ENCODE results near the gene GRIA4. TPM values are rescaled to one million over a fixed set of nuclear protein-coding genes. Genes with fewer than 3 reads are reported as not detected.

GRIA4 gene
- total RNA-seq, 2 donors from 2014 or later = not detected

- H3K4me1 Mint-ChIP-seq (ENCODE audit: low read depth in 2 of 2) = no peaks in the 10 kb centered on the region
- peaks cover 4% of the 10 kb centered on the region for H3K9me3 Mint-ChIP-seq
- no peaks in the 10 kb centered on the region for H3K27me3 Mint-ChIP-seq
- H3K4me3 Mint-ChIP-seq = no peak overlapping the region
- ATAC-seq (no peak), DNase-seq (ENCODE audit: low spot score) (no peak)
- H3K36me3 Mint-ChIP-seq = no peaks in the 10 kb centered on the region
- H3K27ac Mint-ChIP-seq = no peak overlapping the region
These were observed 189.4 kb downstream of the GRIA4 start for GRCh38 chr11:105799263-105799662.

- DNase-seq (ENCODE audit: low spot score) = no peak
- peaks cover 4% of the 10 kb centered on the region for H3K9me3 Mint-ChIP-seq
- H3K27ac Mint-ChIP-seq = no peak overlapping the region
- H3K4me3 Mint-ChIP-seq = no peak overlapping the region
- H3K4me1 Mint-ChIP-seq (ENCODE audit: low read depth in 2 of 2) = no peaks in the 10 kb centered on the region
- H3K27me3 Mint-ChIP-seq = no peaks in the 10 kb centered on the region
- no peak for ATAC-seq
- no peaks in the 10 kb centered on the region for H3K36me3 Mint-ChIP-seq
These were observed 190.0 kb downstream of the GRIA4 start for GRCh38 chr11:105799728-105800462.

- Mint-ChIP-seq H3K36me3 (no peaks in the 10 kb centered on the region), H3K9me3 (peaks cover 7% of the 10 kb centered on the region), H3K27me3 (no peaks in the 10 kb centered on the region), H3K4me1 (ENCODE audit: low read depth in 2 of 2) (no peaks in the 10 kb centered on the region), H3K27ac (no peak overlapping the region), H3K4me3 (no peak overlapping the region)
- no peak for DNase-seq (ENCODE audit: low spot score)
- ATAC-seq = no peak
These were observed 192.5 kb downstream of the GRIA4 start for GRCh38 chr11:105802390-105802789.

GRCh38 chr11:105811242-105811641 is 201.4 kb downstream of the GRIA4 start:
- Mint-ChIP-seq H3K9me3 (peaks cover 5% of the 10 kb centered on the region), H3K4me1 (ENCODE audit: low read depth in 2 of 2) (no peaks in the 10 kb centered on the region), H3K36me3 (no peaks in the 10 kb centered on the region), H3K27me3 (no peaks in the 10 kb centered on the region), H3K27ac (no peak overlapping the region), H3K4me3 (no peak overlapping the region)
- no peak for ATAC-seq
- no peak for DNase-seq (ENCODE audit: low spot score)

- DNase-seq (ENCODE audit: low spot score) (no peak), ATAC-seq (no peak)
- no peak overlapping the region for H3K27ac Mint-ChIP-seq
- no peaks in the 10 kb centered on the region for H3K36me3 Mint-ChIP-seq
- no peak overlapping the region for H3K4me3 Mint-ChIP-seq
- H3K4me1 Mint-ChIP-seq (ENCODE audit: low read depth in 2 of 2) = no peaks in the 10 kb centered on the region
- no peaks in the 10 kb centered on the region for H3K27me3 Mint-ChIP-seq
- peaks cover 3% of the 10 kb centered on the region for H3K9me3 Mint-ChIP-seq
These were observed 211.5 kb downstream of the GRIA4 start for GRCh38 chr11:105821372-105821771.

GRCh38 chr11:105821781-105822180 is 211.9 kb downstream of the GRIA4 start:
- peaks cover 3% of the 10 kb centered on the region for H3K9me3 Mint-ChIP-seq
- H3K4me1 Mint-ChIP-seq (ENCODE audit: low read depth in 2 of 2) = no peaks in the 10 kb centered on the region
- no peaks in the 10 kb centered on the region for H3K27me3 Mint-ChIP-seq
- DNase-seq (ENCODE audit: low spot score) = no peak
- no peak overlapping the region for H3K27ac Mint-ChIP-seq
- H3K4me3 Mint-ChIP-seq = no peak overlapping the region
- no peaks in the 10 kb centered on the region for H3K36me3 Mint-ChIP-seq
- ATAC-seq = no peak

GRCh38 chr11:105823495-105824033 is 213.7 kb downstream of the GRIA4 start:
- H3K9me3 Mint-ChIP-seq = no peaks in the 10 kb centered on the region

GRCh38 chr11:105824457-105825013 is 214.7 kb downstream of the GRIA4 start:
- DNase-seq (ENCODE audit: low spot score) (no peak), ATAC-seq (no peak)
- H3K4me1 Mint-ChIP-seq (ENCODE audit: low read depth in 2 of 2) = no peaks in the 10 kb centered on the region
- H3K36me3 Mint-ChIP-seq = no peaks in the 10 kb centered on the region
- H3K9me3 Mint-ChIP-seq = no peaks in the 10 kb centered on the region
- H3K4me3 Mint-ChIP-seq = no peak overlapping the region
- H3K27ac Mint-ChIP-seq = no peak overlapping the region
- no peaks in the 10 kb centered on the region for H3K27me3 Mint-ChIP-seq

More at GRCh38 chr11:105823495-105824033, 213.7 kb downstream of the GRIA4 start:
- no peak overlapping the region for H3K27ac Mint-ChIP-seq
- no peaks in the 10 kb centered on the region for H3K27me3 Mint-ChIP-seq
- H3K4me1 Mint-ChIP-seq (ENCODE audit: low read depth in 2 of 2) = no peaks in the 10 kb centered on the region
- no peaks in the 10 kb centered on the region for H3K36me3 Mint-ChIP-seq
- H3K4me3 Mint-ChIP-seq = no peak overlapping the region
- ATAC-seq (no peak), DNase-seq (ENCODE audit: low spot score) (no peak)

GRCh38 chr11:105825141-105825540 is 215.3 kb downstream of the GRIA4 start:
- Mint-ChIP-seq H3K36me3 (no peaks in the 10 kb centered on the region), H3K4me1 (ENCODE audit: low read depth in 2 of 2) (no peaks in the 10 kb centered on the region), H3K27me3 (no peaks in the 10 kb centered on the region), H3K9me3 (no peaks in the 10 kb centered on the region), H3K4me3 (no peak overlapping the region), H3K27ac (no peak overlapping the region)
- DNase-seq (ENCODE audit: low spot score) (no peak), ATAC-seq (no peak)

- Mint-ChIP-seq H3K9me3 (no peaks in the 10 kb centered on the region), H3K4me1 (ENCODE audit: low read depth in 2 of 2) (no peaks in the 10 kb centered on the region), H3K27ac (no peak overlapping the region), H3K36me3 (no peaks in the 10 kb centered on the region), H3K27me3 (no peaks in the 10 kb centered on the region), H3K4me3 (no peak overlapping the region)
- DNase-seq (ENCODE audit: low spot score) (no peak), ATAC-seq (no peak)
These were observed 218.0 kb downstream of the GRIA4 start for GRCh38 chr11:105827906-105828305.

GRCh38 chr11:105829084-105829483 is 219.2 kb downstream of the GRIA4 start:
- ATAC-seq = no peak
- DNase-seq (ENCODE audit: low spot score) = no peak
- H3K27ac Mint-ChIP-seq = no peak overlapping the region

GRCh38 chr11:105834461-105834860 is 224.6 kb downstream of the GRIA4 start:
- Mint-ChIP-seq H3K9me3 (peaks cover 5% of the 10 kb centered on the region), H3K27ac (no peak overlapping the region), H3K36me3 (no peaks in the 10 kb centered on the region), H3K4me3 (no peak overlapping the region), H3K27me3 (no peaks in the 10 kb centered on the region), H3K4me1 (ENCODE audit: low read depth in 2 of 2) (no peaks in the 10 kb centered on the region)
- ATAC-seq (no peak), DNase-seq (ENCODE audit: low spot score) (no peak)

More at GRCh38 chr11:105829084-105829483, 219.2 kb downstream of the GRIA4 start:
- Mint-ChIP-seq H3K4me3 (no peak overlapping the region), H3K9me3 (no peaks in the 10 kb centered on the region), H3K36me3 (no peaks in the 10 kb centered on the region), H3K4me1 (ENCODE audit: low read depth in 2 of 2) (no peaks in the 10 kb centered on the region), H3K27me3 (no peaks in the 10 kb centered on the region)

- no peaks in the 10 kb centered on the region for H3K36me3 Mint-ChIP-seq
- no peaks in the 10 kb centered on the region for H3K27me3 Mint-ChIP-seq
- ATAC-seq (no peak), DNase-seq (ENCODE audit: low spot score) (no peak)
- H3K4me3 Mint-ChIP-seq = no peak overlapping the region
- H3K9me3 Mint-ChIP-seq = peaks cover 9% of the 10 kb centered on the region
- H3K27ac Mint-ChIP-seq = no peak overlapping the region
- no peaks in the 10 kb centered on the region for H3K4me1 Mint-ChIP-seq (ENCODE audit: low read depth in 2 of 2)
These were observed 229.0 kb downstream of the GRIA4 start for GRCh38 chr11:105838668-105839384.

- H3K27me3 Mint-ChIP-seq = no peaks in the 10 kb centered on the region
- peaks cover 9% of the 10 kb centered on the region for H3K9me3 Mint-ChIP-seq
- H3K4me3 Mint-ChIP-seq = no peak overlapping the region
- no peaks in the 10 kb centered on the region for H3K4me1 Mint-ChIP-seq (ENCODE audit: low read depth in 2 of 2)
- H3K36me3 Mint-ChIP-seq = no peaks in the 10 kb centered on the region
- no peak overlapping the region for H3K27ac Mint-ChIP-seq
- ATAC-seq (no peak), DNase-seq (ENCODE audit: low spot score) (no peak)
These were observed 230.5 kb downstream of the GRIA4 start for GRCh38 chr11:105840391-105840790.

All from natural killer cell treated with Interleukin-12 subunit alpha and Interleukin-12 subunit beta and Interleukin-15 and Interleukin-18, amount 100 ng/mL, for 72 hours (primary cell).